GM18507 (cell line): ENCODE measurements around the gene PNLDC1.
"Not testable (repeated sequence)": the region's sequence is repeated elsewhere in the genome, so short reads cannot be mapped to it uniquely, and the experiment has no call there.

ENCODE experiments used
- DNase-seq: peaks from one replicate; pipeline ENCODE4 v3.0.0; 2011; ENCODE audit warnings: low read depth; ENCODE audit not compliant: insufficient read length; ENCODE audit errors: extremely low spot score
- FAIRE-seq: peaks from 2 replicates; lab custom pipeline; 2011; peaks lifted over from hg19 to GRCh38; lab: Jason Lieb, UNC

Gene PNLDC1

GRCh38 chr6:159778131-159778530, 21.9 kb upstream of the PNLDC1 start:
- no peak for FAIRE-seq
- no peak for DNase-seq

- no peak for DNase-seq
- FAIRE-seq: peak; percentile 42
Measured at GRCh38 chr6:159778542-159779103, 21.5 kb upstream of the PNLDC1 start.

GRCh38 chr6:159788276-159788675, 11.8 kb upstream of the PNLDC1 start:
- FAIRE-seq (no peak), DNase-seq (no peak)

DNA sequence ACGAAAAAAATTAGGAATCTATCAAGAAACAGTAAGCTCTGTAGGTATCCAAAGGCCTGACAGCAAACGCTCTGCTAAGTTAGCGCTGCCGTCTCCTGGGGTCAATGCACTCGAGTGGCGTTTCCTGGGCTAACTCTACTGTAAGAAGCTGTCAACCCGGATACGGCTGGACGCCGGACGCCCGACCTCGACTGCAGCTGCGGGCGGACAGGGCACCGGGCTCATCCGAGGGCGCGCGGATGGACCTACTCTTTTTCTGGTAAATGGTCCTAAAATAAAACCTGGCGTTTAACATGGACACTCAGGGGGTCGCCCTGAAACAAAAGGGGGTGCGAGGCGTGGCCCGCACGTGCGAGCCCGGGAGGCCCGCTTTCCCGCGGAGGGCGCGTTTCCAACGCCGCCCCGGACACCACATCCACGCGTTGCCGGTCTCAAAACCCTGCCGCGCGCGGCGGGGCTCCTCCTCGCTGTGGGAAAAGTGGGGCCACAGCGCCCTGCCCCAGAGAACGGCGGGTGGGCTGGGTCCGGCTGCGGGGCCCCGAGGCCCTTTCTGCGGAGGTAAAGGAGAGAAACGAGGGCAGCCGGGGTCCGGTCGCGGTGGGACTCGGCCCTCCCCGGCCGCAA, 11.2 kb upstream of the PNLDC1 start:
- no peak for FAIRE-seq
- no peak for DNase-seq

GRCh38 chr6:159789377-159790148, 10.5 kb upstream of the PNLDC1 start, which contains the start of gene TCP1:
Gene TCP1, minus strand, starts transcription at chr6:159789602. Its CDS starts 134 bp downstream, at chr6:159789468.
- peak; percentile 84 for DNase-seq

DNA sequence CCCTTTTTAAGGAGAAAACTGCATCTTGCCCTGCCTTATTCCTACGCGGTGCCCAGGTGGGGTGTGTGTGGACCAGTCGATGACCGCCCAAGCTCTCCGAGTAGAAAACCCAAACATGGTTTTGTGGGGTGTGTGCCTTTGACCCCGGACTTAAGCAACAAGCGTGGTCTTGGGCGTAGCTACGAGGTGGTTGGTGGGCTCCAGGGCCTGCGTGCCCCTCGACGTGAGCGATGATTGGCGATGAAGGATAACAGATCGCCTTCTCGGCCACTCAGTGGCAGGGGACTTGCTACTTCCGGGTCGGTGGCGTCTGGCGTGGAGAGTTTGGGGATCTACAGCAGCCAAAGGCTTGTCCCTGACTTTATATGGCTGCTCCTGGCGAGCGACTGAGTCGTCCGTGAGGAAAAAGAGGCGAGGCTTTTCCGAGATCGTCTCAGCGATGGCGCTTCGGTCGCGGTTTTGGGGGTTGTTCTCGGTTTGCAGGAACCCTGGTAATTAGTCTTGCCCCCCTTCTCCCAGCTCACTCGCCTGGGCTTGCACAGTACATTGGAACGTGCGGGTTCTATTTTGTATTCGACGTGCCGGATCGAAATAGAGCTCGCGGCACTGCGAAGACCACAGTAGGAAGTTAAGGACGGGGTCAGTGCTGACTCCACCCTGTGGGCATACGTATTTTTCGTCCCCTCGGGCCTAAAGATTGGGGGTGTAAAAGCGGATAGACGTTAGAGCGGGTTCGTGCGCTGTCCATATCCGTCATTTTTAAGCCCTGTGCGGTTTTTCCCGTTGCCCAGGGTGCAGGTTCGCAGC, 9.7 kb upstream of the PNLDC1 start, which contains the start of gene MRPL18:
Gene MRPL18 (plus strand): TSS at position 319 of the 807 bp plus-strand sequence. CDS start 121 bp downstream, at position 440.
- no peak for FAIRE-seq
- DNase-seq: peak; percentile 80

More at GRCh38 chr6:159789377-159790148, 10.5 kb upstream of the PNLDC1 start, which contains the start of gene TCP1:
- FAIRE-seq: peak; percentile 99

DNA sequence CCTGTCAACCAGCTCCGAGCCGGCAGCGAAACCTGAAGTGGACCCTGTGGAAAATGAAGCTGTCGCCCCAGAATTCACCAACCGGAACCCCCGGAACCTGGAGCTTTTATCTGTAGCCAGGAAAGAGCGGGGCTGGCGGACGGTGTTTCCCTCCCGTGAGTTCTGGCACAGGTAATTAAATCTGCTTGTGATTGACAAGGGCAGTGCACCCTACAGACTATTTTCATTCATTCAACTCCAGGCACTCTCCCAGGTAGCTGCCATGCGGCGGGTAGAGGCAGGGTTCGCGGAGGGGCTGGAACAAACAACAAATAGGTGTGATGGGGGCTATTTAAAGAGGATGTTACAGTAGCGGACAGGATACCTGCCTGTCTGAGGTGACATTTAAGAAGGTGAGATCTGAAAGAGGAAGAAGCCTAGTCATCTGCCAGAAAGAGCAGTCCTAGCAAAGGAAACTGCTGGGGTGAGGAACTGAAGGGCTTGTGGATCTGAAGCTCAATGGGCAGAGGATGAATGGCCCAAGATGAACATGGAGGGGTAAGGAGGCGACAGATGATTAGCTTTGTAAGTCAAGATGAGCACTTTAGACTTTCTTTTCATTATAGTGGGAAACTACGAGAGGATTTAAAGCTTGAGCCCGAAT, 9.0 kb upstream of the PNLDC1 start:
- DNase-seq (no peak), FAIRE-seq (peak; percentile 39)

- not testable (repeated sequence) for DNase-seq, FAIRE-seq
Measured at GRCh38 chr6:159794976-159795375, 5.1 kb upstream of the PNLDC1 start.

- DNase-seq (no peak), FAIRE-seq (no peak)
Measured at GRCh38 chr6:159797554-159797953, 2.5 kb upstream of the PNLDC1 start.

- DNase-seq: no peak
- FAIRE-seq: no peak
Measured at GRCh38 chr6:159801935-159802334, 1.9 kb downstream of the PNLDC1 start.

- no peak for FAIRE-seq
- DNase-seq: no peak
Measured at GRCh38 chr6:159804504-159804903, 4.4 kb downstream of the PNLDC1 start.

- FAIRE-seq: no peak
- DNase-seq: no peak
Measured at GRCh38 chr6:159805440-159806020, 5.5 kb downstream of the PNLDC1 start.

GRCh38 chr6:159806021-159806458, 6.0 kb downstream of the PNLDC1 start:
- no peak for FAIRE-seq

GRCh38 chr6:159807150-159807858, 7.2 kb downstream of the PNLDC1 start:
- DNase-seq (no peak), FAIRE-seq (no peak)

More at GRCh38 chr6:159806021-159806458, 6.0 kb downstream of the PNLDC1 start:
- DNase-seq: no peak

- DNase-seq (no peak), FAIRE-seq (no peak)
Measured at GRCh38 chr6:159808647-159809046, 8.6 kb downstream of the PNLDC1 start.

GRCh38 chr6:159809149-159809548, 9.1 kb downstream of the PNLDC1 start:
- FAIRE-seq: peak; percentile 78
- no peak for DNase-seq

- DNase-seq: no peak
- FAIRE-seq: no peak
Measured at GRCh38 chr6:159813781-159814180, 13.7 kb downstream of the PNLDC1 start.

DNA sequence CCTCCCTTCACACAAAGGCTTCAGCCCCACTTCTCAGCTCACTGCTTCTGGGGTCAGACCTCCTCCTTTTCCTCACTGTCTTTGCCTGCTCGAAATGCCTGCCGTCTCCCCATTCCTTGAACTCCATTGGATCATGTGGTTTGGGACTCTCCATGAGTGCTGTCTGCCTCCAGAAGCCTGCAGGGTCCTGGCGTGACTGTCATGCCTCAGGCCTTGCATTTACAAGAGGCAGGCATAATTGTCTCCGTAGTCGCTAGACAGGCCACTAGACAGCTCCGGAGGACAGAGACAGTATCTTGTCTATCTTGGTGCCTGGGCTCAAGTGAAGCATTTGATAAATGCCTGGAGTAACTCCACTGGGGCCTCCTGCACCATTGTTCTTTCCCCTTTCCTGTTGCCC, 15.3 kb downstream of the PNLDC1 start:
- no peak for FAIRE-seq

More for the DNA sequence above, 15.3 kb downstream of the PNLDC1 start:
- no peak for DNase-seq
